Mammary epithelial cell (primary cell): ENCODE results near the gene CPED1.

ENCODE experiments used
- EZH2 ChIP-seq: IDR thresholded peaks from 2 replicates; pipeline ENCODE4 v1.6.1; 2012; ENCODE audit warnings: low read length, inconsistent platforms, borderline replicate concordance
- TF ChIP-seq, protein P1 (sequence below), 2 donors: IDR thresholded peaks in 1 of 2; conservative IDR thresholded peaks in 1 of 2; 2 replicates each; pipeline ENCODE4 v1.5.1; 2011 to 2012; ENCODE audit warnings: inconsistent platforms in 2 of 2, low read length in 2 of 2, mild to moderate bottlenecking in 2 of 2, control low read depth in 1 of 2, low read depth in 1 of 2; ENCODE audit not compliant: insufficient read depth in 1 of 2; ENCODE audit errors: extremely low read depth in 1 of 2

DNA sequence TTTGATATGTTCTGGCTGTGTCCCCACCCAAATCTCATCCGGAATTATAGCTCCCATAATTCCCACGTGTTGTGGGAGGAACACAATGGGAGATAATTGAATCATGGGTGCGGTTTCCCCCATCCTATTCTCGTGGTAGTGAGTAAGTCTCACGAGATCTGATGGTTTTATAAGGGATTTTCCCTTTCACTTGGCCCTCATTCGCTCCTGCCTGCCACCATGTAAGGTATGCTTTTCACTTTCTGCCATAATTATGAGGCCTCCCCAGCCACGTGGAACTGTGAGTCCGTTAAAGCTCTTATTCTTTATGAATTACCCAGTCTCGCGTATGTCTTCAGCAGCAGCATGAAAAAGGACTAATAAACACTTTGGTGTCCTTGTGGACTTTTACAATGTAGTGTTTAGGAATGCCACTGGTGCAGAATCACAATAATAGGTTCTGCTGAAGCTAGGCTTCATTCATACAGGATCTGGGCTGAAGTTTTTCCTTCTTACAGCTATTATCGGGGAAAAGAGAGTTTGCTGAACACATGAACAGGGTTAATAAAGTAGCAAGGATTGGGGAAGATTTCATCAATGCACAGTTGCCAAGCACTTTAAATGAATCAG lies 74.3 kb downstream of the CPED1 start:
- TF ChIP-seq, protein P1, sequence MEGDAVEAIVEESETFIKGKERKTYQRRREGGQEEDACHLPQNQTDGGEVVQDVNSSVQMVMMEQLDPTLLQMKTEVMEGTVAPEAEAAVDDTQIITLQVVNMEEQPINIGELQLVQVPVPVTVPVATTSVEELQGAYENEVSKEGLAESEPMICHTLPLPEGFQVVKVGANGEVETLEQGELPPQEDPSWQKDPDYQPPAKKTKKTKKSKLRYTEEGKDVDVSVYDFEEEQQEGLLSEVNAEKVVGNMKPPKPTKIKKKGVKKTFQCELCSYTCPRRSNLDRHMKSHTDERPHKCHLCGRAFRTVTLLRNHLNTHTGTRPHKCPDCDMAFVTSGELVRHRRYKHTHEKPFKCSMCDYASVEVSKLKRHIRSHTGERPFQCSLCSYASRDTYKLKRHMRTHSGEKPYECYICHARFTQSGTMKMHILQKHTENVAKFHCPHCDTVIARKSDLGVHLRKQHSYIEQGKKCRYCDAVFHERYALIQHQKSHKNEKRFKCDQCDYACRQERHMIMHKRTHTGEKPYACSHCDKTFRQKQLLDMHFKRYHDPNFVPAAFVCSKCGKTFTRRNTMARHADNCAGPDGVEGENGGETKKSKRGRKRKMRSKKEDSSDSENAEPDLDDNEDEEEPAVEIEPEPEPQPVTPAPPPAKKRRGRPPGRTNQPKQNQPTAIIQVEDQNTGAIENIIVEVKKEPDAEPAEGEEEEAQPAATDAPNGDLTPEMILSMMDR (conservative IDR thresholded peaks at IDR 0.05 in 1 of 2, IDR thresholded peaks at IDR 0.05 in 1 of 2; ENCODE audit: extremely low read depth in 1 of 2, insufficient read depth in 1 of 2, low read depth in 1 of 2, low read length in 2 of 2), result no peak
- TF ChIP-seq EZH2, result no peak
